ENCODE data around the gene C3orf49. TPM values are rescaled to one million over a fixed set of nuclear protein-coding genes. Genes with fewer than 3 reads are reported as not detected.

The C3orf49 gene
- total and polyA plus RNA-seq, 2 of the 13 experiments (the other 11 are each of a cell fraction or from before 2014, with no cell fraction given) = not detected

Other genes with a start within 250 kb of the C3orf49 start
- not detected in 2 replicates for gene SNTN, start 166.6 kb upstream of the C3orf49 start, total RNA-seq (2016; rRNA removed; fragmentation: Illumina TruSeq; extraction: Trizol)
- not detected in 2 replicates for gene SNTN, start 166.6 kb upstream of the C3orf49 start, polyA plus RNA-seq (2011; rRNA removed)
- gene THOC7, start 44.5 kb downstream of the C3orf49 start, total RNA-seq (2016; rRNA removed; fragmentation: Illumina TruSeq; extraction: Trizol) = 63.5 and 80.4 TPM in 2 replicates
- gene THOC7, start 44.5 kb downstream of the C3orf49 start, polyA plus RNA-seq (2011; rRNA removed) = 26.5 and 32.8 TPM in 2 replicates
- gene ATXN7, start 44.6 kb downstream of the C3orf49 start, total RNA-seq (2016; rRNA removed; fragmentation: Illumina TruSeq; extraction: Trizol) = 5.4 and 13.8 TPM in 2 replicates
- 18.7 and 20.0 TPM in 2 replicates for gene ATXN7, start 44.6 kb downstream of the C3orf49 start, polyA plus RNA-seq (2011; rRNA removed)
- not detected in 2 replicates for gene SCAANT1, start 93.1 kb downstream of the C3orf49 start, total RNA-seq (2016; rRNA removed; fragmentation: Illumina TruSeq; extraction: Trizol)
- not detected in 2 replicates for gene SCAANT1, start 93.1 kb downstream of the C3orf49 start, polyA plus RNA-seq (2011; rRNA removed)
- gene PSMD6, start 204.2 kb downstream of the C3orf49 start, total RNA-seq (2016; rRNA removed; fragmentation: Illumina TruSeq; extraction: Trizol) = 117 and 169 TPM in 2 replicates
- gene PSMD6, start 204.2 kb downstream of the C3orf49 start, polyA plus RNA-seq (2011; rRNA removed) = 31.1 and 36.8 TPM in 2 replicates

All from HepG2 (cell line).